Measurements from ENCODE around the gene LGR5. TPM values are rescaled to one million over a fixed set of nuclear protein-coding genes. Genes with fewer than 3 reads are reported as not detected.

The LGR5 gene
- total RNA-seq, 1 donor from 2014 or later, result 0.32 TPM

DNA sequence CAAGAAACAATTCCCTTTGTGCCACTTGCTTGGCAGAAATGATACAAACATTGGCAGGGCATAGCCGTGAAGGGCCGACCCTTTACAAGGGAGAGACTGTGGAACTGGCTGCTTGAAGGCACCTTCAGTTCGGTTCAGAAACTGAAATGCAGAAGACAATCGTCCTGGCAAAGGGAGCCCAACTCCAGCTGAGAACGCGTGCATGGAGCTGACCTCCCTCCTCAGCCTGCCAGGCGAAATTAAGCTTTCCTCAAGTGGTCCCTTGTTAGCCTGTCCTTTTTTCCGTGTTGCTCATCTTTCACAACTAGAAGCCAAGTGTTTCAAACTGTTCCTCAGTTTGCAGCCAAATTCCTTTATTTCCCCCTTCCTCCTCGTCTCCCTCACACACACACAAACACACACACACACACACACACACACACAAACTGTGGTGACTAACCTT, 8.1 kb downstream of the LGR5 start:
- no peak for FAIRE-seq
- H3K4me3 ChIP-seq (ENCODE audit: insufficient read depth, low read depth, low read length), result peak overlapping the region; percentile 5
- no peak overlapping the region for H2AFZ ChIP-seq (ENCODE audit: low read depth, low read length)
- H3K36me3 ChIP-seq (ENCODE audit: insufficient read depth, low read length), result no peaks in the 10 kb centered on the region
- Mint-ChIP-seq H3K27ac (ENCODE audit: unreplicated experiment) (peak overlapping the region; percentile 14), H3K36me3 (ENCODE audit: low read depth, unreplicated experiment) (no peaks in the 10 kb centered on the region), H3K9me3 (ENCODE audit: unreplicated experiment) (peaks cover 5% of the 10 kb centered on the region), H3K27me3 (ENCODE audit: low read depth, unreplicated experiment) (peaks cover 12% of the 10 kb centered on the region), H3K4me3 (ENCODE audit: unreplicated experiment) (no peak overlapping the region), H3K4me1 (ENCODE audit: low read depth, unreplicated experiment) (peaks cover 12% of the 10 kb centered on the region)
- H3K9me3 ChIP-seq (ENCODE audit: insufficient read depth, low read depth, low read length), result no peaks in the 10 kb centered on the region
- peaks cover 36% of the 10 kb centered on the region for H3K27me3 ChIP-seq (ENCODE audit: insufficient read depth, low read length)
- H4K20me1 ChIP-seq (ENCODE audit: insufficient read depth, low read length), result no peaks in the 10 kb centered on the region
- H3K27ac ChIP-seq (ENCODE audit: low read depth, low read length), result peak overlapping the region; percentile 14
- no peak for DNase-seq (ENCODE audit: low read depth)
- H3K4me2 ChIP-seq (ENCODE audit: low read length), result peak overlapping the region; percentile 61
- H3K9ac ChIP-seq (ENCODE audit: low read length), result peak overlapping the region; percentile 25
- no peaks in the 10 kb centered on the region for H3K79me2 ChIP-seq (ENCODE audit: insufficient read depth, low read length)
- TF ChIP-seq, protein P1, sequence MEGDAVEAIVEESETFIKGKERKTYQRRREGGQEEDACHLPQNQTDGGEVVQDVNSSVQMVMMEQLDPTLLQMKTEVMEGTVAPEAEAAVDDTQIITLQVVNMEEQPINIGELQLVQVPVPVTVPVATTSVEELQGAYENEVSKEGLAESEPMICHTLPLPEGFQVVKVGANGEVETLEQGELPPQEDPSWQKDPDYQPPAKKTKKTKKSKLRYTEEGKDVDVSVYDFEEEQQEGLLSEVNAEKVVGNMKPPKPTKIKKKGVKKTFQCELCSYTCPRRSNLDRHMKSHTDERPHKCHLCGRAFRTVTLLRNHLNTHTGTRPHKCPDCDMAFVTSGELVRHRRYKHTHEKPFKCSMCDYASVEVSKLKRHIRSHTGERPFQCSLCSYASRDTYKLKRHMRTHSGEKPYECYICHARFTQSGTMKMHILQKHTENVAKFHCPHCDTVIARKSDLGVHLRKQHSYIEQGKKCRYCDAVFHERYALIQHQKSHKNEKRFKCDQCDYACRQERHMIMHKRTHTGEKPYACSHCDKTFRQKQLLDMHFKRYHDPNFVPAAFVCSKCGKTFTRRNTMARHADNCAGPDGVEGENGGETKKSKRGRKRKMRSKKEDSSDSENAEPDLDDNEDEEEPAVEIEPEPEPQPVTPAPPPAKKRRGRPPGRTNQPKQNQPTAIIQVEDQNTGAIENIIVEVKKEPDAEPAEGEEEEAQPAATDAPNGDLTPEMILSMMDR (IDR thresholded peaks at IDR 0.05; ENCODE audit: insufficient read depth, low read depth, low read length), result no peak
- TF ChIP-seq EZH2 (IDR thresholded peaks at IDR 0.05; ENCODE audit: insufficient read depth, low read length), result no peak
- peaks cover 11% of the 10 kb centered on the region for H3K4me1 ChIP-seq (ENCODE audit: insufficient read depth, low read length)

DNA sequence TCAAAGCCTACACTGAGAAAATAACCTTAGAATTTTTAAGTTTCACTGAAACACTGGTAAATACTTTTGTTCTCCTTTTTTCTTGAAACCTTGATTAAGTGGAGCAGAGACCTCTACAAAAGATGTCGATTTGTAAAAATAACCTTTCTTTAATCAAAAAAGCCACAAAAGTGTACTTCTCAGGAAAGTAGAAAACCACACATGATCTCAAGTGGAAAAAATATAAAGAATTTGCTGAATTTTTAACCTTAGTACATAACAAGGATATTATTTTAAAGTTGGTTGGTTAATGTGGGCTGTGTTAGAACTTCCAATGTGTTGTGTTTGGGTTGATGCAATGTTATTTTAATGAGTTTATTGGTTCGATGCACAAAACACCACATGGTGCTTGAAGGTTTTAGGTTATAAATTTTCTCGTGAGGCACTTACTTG, 8.6 kb downstream of the LGR5 start:
- H3K4me1 Mint-ChIP-seq (ENCODE audit: low read depth, unreplicated experiment), result peaks cover 12% of the 10 kb centered on the region
- peak overlapping the region; percentile 14 for H3K27ac ChIP-seq (ENCODE audit: low read depth, low read length)

More for the DNA sequence above, 8.6 kb downstream of the LGR5 start:
- Mint-ChIP-seq H3K27ac (ENCODE audit: unreplicated experiment) (peak overlapping the region; percentile 51), H3K27me3 (ENCODE audit: low read depth, unreplicated experiment) (peaks cover 9% of the 10 kb centered on the region), H3K4me3 (ENCODE audit: unreplicated experiment) (no peak overlapping the region), H3K9me3 (ENCODE audit: unreplicated experiment) (peaks cover 5% of the 10 kb centered on the region), H3K36me3 (ENCODE audit: low read depth, unreplicated experiment) (no peaks in the 10 kb centered on the region)
- Histone ChIP-seq H3K9ac (ENCODE audit: low read length) (peak overlapping the region; percentile 25), H3K4me2 (ENCODE audit: low read length) (peak overlapping the region; percentile 61), H3K4me3 (ENCODE audit: insufficient read depth, low read depth, low read length) (peak overlapping the region; percentile 5), H3K4me1 (ENCODE audit: insufficient read depth, low read length) (peaks cover 11% of the 10 kb centered on the region), H2AFZ (ENCODE audit: low read depth, low read length) (no peak overlapping the region), H3K36me3 (ENCODE audit: insufficient read depth, low read length) (no peaks in the 10 kb centered on the region), H4K20me1 (ENCODE audit: insufficient read depth, low read length) (no peaks in the 10 kb centered on the region), H3K79me2 (ENCODE audit: insufficient read depth, low read length) (no peaks in the 10 kb centered on the region), H3K9me3 (ENCODE audit: insufficient read depth, low read depth, low read length) (no peaks in the 10 kb centered on the region), H3K27me3 (ENCODE audit: insufficient read depth, low read length) (peaks cover 33% of the 10 kb centered on the region)
- no peak for FAIRE-seq
- DNase-seq (ENCODE audit: low read depth), result peak; percentile 88
- TF ChIP-seq EZH2 (IDR thresholded peaks at IDR 0.05; ENCODE audit: insufficient read depth, low read length), result no peak
- TF ChIP-seq, protein P1 (IDR thresholded peaks at IDR 0.05; ENCODE audit: insufficient read depth, low read depth, low read length), result no peak
